ENCODE measurements around the gene MYBPC2. TPM values are rescaled to one million over a fixed set of nuclear protein-coding genes. Genes with fewer than 3 reads are reported as not detected.

The MYBPC2 gene
- total RNA-seq, 1 donor from 2014 or later = not detected

DNA sequence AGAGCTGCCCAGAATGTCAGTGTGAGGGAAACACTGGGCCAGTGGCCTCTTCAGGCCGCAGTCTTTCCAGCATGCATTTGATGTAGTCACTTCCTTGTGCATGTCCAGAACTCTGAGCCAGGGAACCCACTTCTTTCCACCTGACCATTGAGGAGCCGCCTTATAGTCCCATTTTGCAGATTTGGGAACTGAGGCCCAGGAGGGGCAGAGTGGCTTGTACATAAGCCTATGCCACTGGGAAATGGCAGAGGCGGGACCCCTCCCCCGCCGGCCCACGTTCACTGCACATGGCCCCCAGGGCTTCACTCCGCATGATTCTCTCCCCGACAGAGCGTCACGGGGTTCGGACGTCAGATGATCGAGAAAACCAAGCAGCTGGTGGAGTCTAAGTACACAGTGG is 19.6 kb upstream of the MYBPC2 start:
- Histone ChIP-seq H3K27me3 (ENCODE audit: low read depth) (peaks cover 13% of the 10 kb centered on the region), H3K4me1 (peaks cover 5% of the 10 kb centered on the region), H3K9me3 (replicated peaks) (no peaks in the 10 kb centered on the region), H3K27ac (replicated peaks) (no peak overlapping the region), H3K36me3 (peaks cover 13% of the 10 kb centered on the region), H3K4me3 (no peak overlapping the region)
- intact Hi-C loops (cut with micrococcal nuclease) = loop anchor here (10.0 kb wide), 1 partner anchor 48 kb away; the partner anchor contains the start of gene NAPSA
- TF ChIP-seq, protein P1, sequence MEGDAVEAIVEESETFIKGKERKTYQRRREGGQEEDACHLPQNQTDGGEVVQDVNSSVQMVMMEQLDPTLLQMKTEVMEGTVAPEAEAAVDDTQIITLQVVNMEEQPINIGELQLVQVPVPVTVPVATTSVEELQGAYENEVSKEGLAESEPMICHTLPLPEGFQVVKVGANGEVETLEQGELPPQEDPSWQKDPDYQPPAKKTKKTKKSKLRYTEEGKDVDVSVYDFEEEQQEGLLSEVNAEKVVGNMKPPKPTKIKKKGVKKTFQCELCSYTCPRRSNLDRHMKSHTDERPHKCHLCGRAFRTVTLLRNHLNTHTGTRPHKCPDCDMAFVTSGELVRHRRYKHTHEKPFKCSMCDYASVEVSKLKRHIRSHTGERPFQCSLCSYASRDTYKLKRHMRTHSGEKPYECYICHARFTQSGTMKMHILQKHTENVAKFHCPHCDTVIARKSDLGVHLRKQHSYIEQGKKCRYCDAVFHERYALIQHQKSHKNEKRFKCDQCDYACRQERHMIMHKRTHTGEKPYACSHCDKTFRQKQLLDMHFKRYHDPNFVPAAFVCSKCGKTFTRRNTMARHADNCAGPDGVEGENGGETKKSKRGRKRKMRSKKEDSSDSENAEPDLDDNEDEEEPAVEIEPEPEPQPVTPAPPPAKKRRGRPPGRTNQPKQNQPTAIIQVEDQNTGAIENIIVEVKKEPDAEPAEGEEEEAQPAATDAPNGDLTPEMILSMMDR (IDR thresholded peaks at IDR 0.05; ENCODE audit: borderline replicate concordance) = no peak
- no peak for DNase-seq

DNA sequence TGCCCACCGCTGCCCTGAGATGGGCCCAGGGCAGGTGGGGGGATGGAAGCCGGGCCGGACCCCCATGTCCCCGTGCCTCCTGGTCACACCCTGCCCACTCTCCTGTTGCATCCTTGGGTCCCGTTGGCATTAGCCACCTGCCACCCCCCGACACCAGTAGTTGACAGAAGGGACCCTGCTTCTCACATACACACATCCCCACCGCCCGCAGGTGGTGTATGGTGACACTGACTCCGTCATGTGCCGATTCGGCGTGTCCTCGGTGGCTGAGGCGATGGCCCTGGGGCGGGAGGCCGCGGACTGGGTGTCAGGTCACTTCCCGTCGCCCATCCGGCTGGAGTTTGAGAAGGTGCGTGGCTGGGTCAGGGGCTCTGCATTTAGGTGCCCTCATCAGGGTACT is 19.2 kb upstream of the MYBPC2 start:
- H3K27ac ChIP-seq (replicated peaks) = no peak overlapping the region
- no peak overlapping the region for H3K4me3 ChIP-seq
- TF ChIP-seq, protein P1 (IDR thresholded peaks at IDR 0.05; ENCODE audit: borderline replicate concordance) = no peak
- no peak for DNase-seq
- H3K4me1 ChIP-seq = peaks cover 7% of the 10 kb centered on the region
- H3K27me3 ChIP-seq (ENCODE audit: low read depth) = peaks cover 17% of the 10 kb centered on the region
- H3K9me3 ChIP-seq (replicated peaks) = no peaks in the 10 kb centered on the region
- intact Hi-C loops (cut with micrococcal nuclease) = loop anchor here (10.0 kb wide), 1 partner anchor 49 kb away; the partner anchor contains the start of gene NAPSA
- H3K36me3 ChIP-seq = peaks cover 13% of the 10 kb centered on the region

DNA sequence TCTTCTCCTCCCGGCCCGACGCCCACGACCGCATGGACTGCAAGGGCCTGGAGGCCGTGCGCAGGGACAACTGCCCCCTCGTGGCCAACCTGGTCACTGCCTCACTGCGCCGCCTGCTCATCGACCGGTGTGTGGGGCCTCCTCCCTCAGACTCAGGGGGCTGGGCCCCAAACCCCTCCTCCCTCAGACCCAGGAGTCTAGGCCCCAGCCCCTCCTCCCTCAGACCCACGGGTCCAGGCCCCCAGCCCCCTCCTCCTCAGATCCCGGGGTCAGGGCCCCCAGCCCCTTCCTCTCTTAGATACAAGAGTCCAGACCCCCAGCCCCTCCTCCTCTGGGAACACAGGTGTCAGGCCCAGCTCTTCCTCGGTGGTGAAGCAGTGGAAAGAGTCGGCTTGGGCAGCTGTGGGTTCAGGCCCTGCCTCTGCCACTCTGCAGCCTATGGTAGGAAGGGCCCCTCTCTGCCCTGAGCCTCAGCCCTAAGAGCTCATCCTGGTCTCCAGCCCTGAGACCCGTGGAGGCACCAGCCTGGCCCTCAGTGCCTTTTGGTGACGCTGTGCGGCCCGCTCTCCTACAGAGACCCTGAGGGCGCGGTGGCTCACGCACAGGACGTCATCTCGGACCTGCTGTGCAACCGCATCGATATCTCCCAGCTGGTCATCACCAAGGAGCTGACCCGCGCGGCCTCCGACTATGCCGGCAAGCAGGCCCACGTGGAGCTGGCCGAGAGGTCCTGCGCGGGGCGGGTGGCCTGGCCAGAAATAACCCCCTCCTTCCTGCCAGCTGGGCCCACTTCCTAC is 17.6 kb upstream of the MYBPC2 start:
- H3K9me3 ChIP-seq (replicated peaks) = no peaks in the 10 kb centered on the region
- H3K27ac ChIP-seq (replicated peaks) = no peak overlapping the region
- H3K4me3 ChIP-seq = no peak overlapping the region
- peaks cover 13% of the 10 kb centered on the region for H3K4me1 ChIP-seq
- TF ChIP-seq, protein P1 (IDR thresholded peaks at IDR 0.05; ENCODE audit: borderline replicate concordance) = peak; percentile 92
- no peaks in the 10 kb centered on the region for H3K36me3 ChIP-seq
- peaks cover 33% of the 10 kb centered on the region for H3K27me3 ChIP-seq (ENCODE audit: low read depth)
- intact Hi-C loops (cut with micrococcal nuclease) = loop anchor here (10.0 kb wide), 1 partner anchor 50 kb away; the partner anchor contains the start of gene NAPSA
- peak; percentile 75 for DNase-seq

DNA sequence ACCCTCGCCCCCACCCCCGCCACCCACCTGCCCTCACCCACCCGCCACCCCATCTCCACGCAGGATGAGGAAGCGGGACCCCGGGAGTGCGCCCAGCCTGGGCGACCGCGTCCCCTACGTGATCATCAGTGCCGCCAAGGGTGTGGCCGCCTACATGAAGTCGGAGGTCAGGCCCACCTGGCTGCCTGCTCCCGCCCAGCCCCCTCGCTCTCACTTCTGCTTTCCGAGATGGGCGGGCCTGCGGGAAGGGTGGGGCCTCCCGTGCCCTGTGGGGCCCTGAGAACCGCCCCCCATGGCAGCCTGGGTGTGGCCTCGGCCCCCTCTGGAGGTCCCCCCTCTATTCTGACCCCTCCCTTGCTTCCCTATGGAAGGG is 17.0 kb upstream of the MYBPC2 start:
- no peaks in the 10 kb centered on the region for H3K9me3 ChIP-seq (replicated peaks)
- intact Hi-C loops (cut with micrococcal nuclease) = loop anchor here (10.0 kb wide), 1 partner anchor 51 kb away; the partner anchor contains the start of gene NAPSA
- no peak overlapping the region for H3K4me3 ChIP-seq
- TF ChIP-seq, protein P1 (IDR thresholded peaks at IDR 0.05; ENCODE audit: borderline replicate concordance) = no peak
- no peak overlapping the region for H3K27ac ChIP-seq (replicated peaks)
- H3K4me1 ChIP-seq = peaks cover 13% of the 10 kb centered on the region
- H3K36me3 ChIP-seq = no peaks in the 10 kb centered on the region
- peaks cover 39% of the 10 kb centered on the region for H3K27me3 ChIP-seq (ENCODE audit: low read depth)
- DNase-seq = peak; percentile 27

DNA sequence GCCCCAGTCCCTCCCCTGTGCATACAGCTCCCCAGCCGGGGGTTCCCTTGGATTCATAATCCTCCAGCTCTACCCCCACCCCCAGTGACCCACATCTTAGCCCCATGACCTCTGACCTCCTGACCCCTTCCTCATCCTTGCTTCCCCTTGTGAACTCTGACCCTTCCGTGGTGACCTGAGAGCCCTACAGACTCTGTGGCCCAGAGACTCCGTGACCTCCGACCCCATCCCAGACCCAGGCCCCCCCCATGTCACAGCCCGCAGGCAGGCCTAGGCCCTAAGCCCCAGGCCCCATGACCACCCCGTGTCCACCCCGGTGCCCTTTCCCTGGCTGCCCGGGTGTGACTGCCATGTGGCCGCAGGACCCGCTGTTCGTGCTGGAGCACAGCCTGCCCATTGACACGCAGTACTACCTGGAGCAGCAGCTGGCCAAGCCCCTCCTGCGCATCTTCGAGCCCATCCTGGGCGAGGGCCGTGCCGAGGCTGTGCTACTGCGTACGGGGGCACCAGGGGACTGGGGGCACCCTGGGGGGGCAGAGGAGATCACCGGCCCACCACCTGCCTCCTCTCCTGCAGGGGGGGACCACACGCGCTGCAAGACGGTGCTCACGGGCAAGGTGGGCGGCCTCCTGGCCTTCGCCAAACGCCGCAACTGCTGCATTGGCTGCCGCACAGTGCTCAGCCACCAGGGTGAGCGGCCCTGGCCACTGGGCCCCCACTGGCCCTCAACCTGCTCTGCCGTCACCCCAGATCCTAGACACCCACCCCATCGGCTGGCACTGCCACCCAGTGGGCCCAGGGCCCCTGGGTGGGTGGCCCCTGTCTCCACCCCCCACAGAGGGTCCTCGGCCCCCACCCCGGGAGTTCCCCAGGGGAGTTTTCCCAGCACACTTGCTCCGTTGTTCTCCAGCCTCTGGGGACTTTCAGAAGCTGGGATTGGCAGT is 16.4 kb upstream of the MYBPC2 start:
- Histone ChIP-seq H3K27ac (replicated peaks) (no peak overlapping the region), H3K9me3 (replicated peaks) (no peaks in the 10 kb centered on the region), H3K27me3 (ENCODE audit: low read depth) (peaks cover 45% of the 10 kb centered on the region), H3K36me3 (no peaks in the 10 kb centered on the region), H3K4me1 (peaks cover 13% of the 10 kb centered on the region), H3K4me3 (no peak overlapping the region)
- intact Hi-C loops (cut with micrococcal nuclease) = loop anchor here (10.0 kb wide), 1 partner anchor 52 kb away; the partner anchor contains the start of gene NAPSA
- TF ChIP-seq, protein P1 (IDR thresholded peaks at IDR 0.05; ENCODE audit: borderline replicate concordance) = no peak
- DNase-seq = no peak
